GM12878 (cell line): ENCODE data around the gene ZNF689. TPM values are rescaled to one million over a fixed set of nuclear protein-coding genes. Genes with fewer than 3 reads are reported as not detected.
A peak's percentile ranks its signal among the peaks of the same experiment; 100 is the strongest.

Source experiments
- ASH2L ChIP-seq: fragments of 300-600, 200-600 bp; sonication (generic); IDR thresholded peaks from 2 replicates; pipeline ENCODE4 v1.6.1; 2017; ENCODE audit warnings: low read depth, mild to moderate bottlenecking, borderline replicate concordance
- CREM ChIP-seq: IDR thresholded peaks from 2 replicates; pipeline ENCODE4 v1.6.1; 2014; ENCODE audit warnings: antibody characterized with exemption, low read depth
- ETV6 ChIP-seq, 2 experiments: fragments of 450-650 bp in 1 of 2; IDR thresholded peaks in 1 of 2; conservative IDR thresholded peaks in 1 of 2; 2 replicates each; pipeline ENCODE4 v1.6.1; 2014; ENCODE audit warnings: antibody characterized with exemption in 1 of 2, borderline replicate concordance in 1 of 2, low read depth in 1 of 2, mild to moderate bottlenecking in 1 of 2, moderate library complexity in 1 of 2
- EZH2 ChIP-seq: IDR thresholded peaks from 2 replicates; pipeline ENCODE4 v1.6.1; 2012; ENCODE audit warnings: low read depth, mild to moderate bottlenecking, control low read depth, inconsistent platforms, low read length, borderline replicate concordance; ENCODE audit not compliant: control insufficient read depth
- KAT2A ChIP-seq: conservative IDR thresholded peaks from 2 replicates; pipeline ENCODE4 v1.6.1; 2011; ENCODE audit warnings: low read depth, low read length; ENCODE audit not compliant: control insufficient read depth
- MTA3 ChIP-seq: IDR thresholded peaks from 2 replicates; pipeline ENCODE4 v1.6.1; 2012; ENCODE audit warnings: low read length, inconsistent platforms, borderline replicate concordance
- MXI1 ChIP-seq: fragments of 150-350 bp; IDR thresholded peaks from 2 replicates; pipeline ENCODE4 v1.6.1; 2011; ENCODE audit warnings: low read depth, mild to moderate bottlenecking, inconsistent platforms, low read length, improper control_type of control experiment
- NFIC ChIP-seq: IDR thresholded peaks from 2 replicates; pipeline ENCODE4 v1.6.1; 2012; ENCODE audit warnings: low read depth, mild to moderate bottlenecking, inconsistent platforms, low read length, moderate library complexity
- NR2C1 ChIP-seq: fragments of 450-650 bp; IDR thresholded peaks from 2 replicates; pipeline ENCODE4 v1.6.1; 2017; ENCODE audit warnings: antibody characterized with exemption, mild to moderate bottlenecking, moderate library complexity
- PBX3 ChIP-seq: IDR thresholded peaks from 2 replicates; pipeline ENCODE4 v1.6.1; 2011; ENCODE audit warnings: mild to moderate bottlenecking, low read depth, low read length, moderate library complexity; ENCODE audit not compliant: insufficient replicate concordance
- POLR2AphosphoS2 ChIP-seq: IDR thresholded peaks from 2 replicates; pipeline ENCODE4 v1.6.1; 2011; ENCODE audit warnings: low read depth, mild to moderate bottlenecking, low read length, improper control_type of control experiment, moderate library complexity
- SMARCA5 ChIP-seq: fragments of 450-650 bp; IDR thresholded peaks from 2 replicates; pipeline ENCODE4 v1.6.1; 2017; ENCODE audit warnings: mild to moderate bottlenecking
- SMC3 ChIP-seq: IDR thresholded peaks from 2 replicates; pipeline ENCODE4 v1.6.1; 2011; ENCODE audit warnings: low read length, improper control_type of control experiment, borderline replicate concordance
- SREBF1 ChIP-seq: IDR thresholded peaks from 2 replicates; pipeline ENCODE4 v1.6.1; 2012; ENCODE audit warnings: mild to moderate bottlenecking, low read length
- STAT3 ChIP-seq: IDR thresholded peaks from 2 replicates; pipeline ENCODE4 v1.6.1; 2011; ENCODE audit warnings: low read depth, low read length, improper control_type of control experiment
- TCF7 ChIP-seq: IDR thresholded peaks from 2 replicates; pipeline ENCODE4 v1.6.1; 2014; ENCODE audit warnings: antibody characterized with exemption, borderline replicate concordance
- USF2 ChIP-seq: IDR thresholded peaks from 2 replicates; pipeline ENCODE4 v1.6.1; 2011; ENCODE audit warnings: low read depth, low read length, improper control_type of control experiment, borderline replicate concordance
- ZNF207 ChIP-seq: fragments of 450-650 bp; IDR thresholded peaks from 2 replicates; pipeline ENCODE4 v1.6.1; 2014; ENCODE audit warnings: antibody characterized with exemption, mild to moderate bottlenecking, borderline replicate concordance
- ZNF217 ChIP-seq: fragments of 450-650 bp; IDR thresholded peaks from 2 replicates; pipeline ENCODE4 v1.6.1; 2017; ENCODE audit warnings: antibody characterized with exemption, mild to moderate bottlenecking
- ZNF24 ChIP-seq: fragments of 450-650 bp; IDR thresholded peaks from 2 replicates; pipeline ENCODE4 v1.6.1; 2017; ENCODE audit warnings: antibody characterized with exemption, mild to moderate bottlenecking
- ZNF622 ChIP-seq: fragments of 450-650 bp; IDR thresholded peaks from 2 replicates; pipeline ENCODE4 v1.6.1; 2017; ENCODE audit warnings: mild to moderate bottlenecking, inconsistent platforms
- ZZZ3 ChIP-seq: IDR thresholded peaks from 2 replicates; pipeline ENCODE4 v1.6.1; 2011; ENCODE audit warnings: low read depth; ENCODE audit not compliant: control insufficient read depth, insufficient read length
- polyA plus RNA-seq, 11 experiments: library from polyadenylated mRNA; depleted of rRNA in 4 of 11; unstranded in 6 of 11; stranded (reverse) in 5 of 11; fragments of >200 nt; fragmentation: Nextera tagmentation in 4 of 11; fragmentation: Illumina TruSeq in 1 of 11; extraction: Ambion mirVana in 4 of 11; extraction: Trizol in 1 of 11; gene quantifications; 1 replicate in 1 of 11; 2 replicates in 10 of 11; pipeline versions ENCODE4 v1.2.1 to v1.2.3, GENCODE V29; 2011 to 2016; ENCODE audit warnings: inconsistent platforms in 2 of 11, missing spikeins in 2 of 11, low read depth in 1 of 11
- total RNA-seq, 4 experiments: library from RNA; depleted of rRNA in 3 of 4; stranded (reverse); fragments of >200 nt in 3 of 4; fragmentation: Illumina TruSeq in 1 of 4; extraction: Trizol in 1 of 4; gene quantifications; 2 replicates each; pipeline versions ENCODE4 v1.2.1 to v1.2.3, GENCODE V29; 2013 to 2021
- TF ChIP-seq, protein P1 (sequence below): fragments of 450-650 bp; formaldehyde crosslinking; IDR thresholded peaks from 2 replicates; pipeline ENCODE4 v1.5.0; 2022; ENCODE audit warnings: mild to moderate bottlenecking, missing genetic modification characterization
- TF ChIP-seq, protein P2 (sequence below): fragments of 450-650 bp; IDR thresholded peaks from 2 replicates; pipeline ENCODE4 v1.6.1; 2017; ENCODE audit warnings: borderline replicate concordance

Gene ZNF689
- total and polyA plus RNA-seq, 10 of the 15 experiments (the other 5 are each of a cell fraction or from before 2014, with no cell fraction given): 4.7 to 13.2 (median 8.5) TPM

GRCh38 chr16:30628628-30629540 lies 18.7 kb upstream of the ZNF689 start (continued):
- TF ChIP-seq, protein P1, sequence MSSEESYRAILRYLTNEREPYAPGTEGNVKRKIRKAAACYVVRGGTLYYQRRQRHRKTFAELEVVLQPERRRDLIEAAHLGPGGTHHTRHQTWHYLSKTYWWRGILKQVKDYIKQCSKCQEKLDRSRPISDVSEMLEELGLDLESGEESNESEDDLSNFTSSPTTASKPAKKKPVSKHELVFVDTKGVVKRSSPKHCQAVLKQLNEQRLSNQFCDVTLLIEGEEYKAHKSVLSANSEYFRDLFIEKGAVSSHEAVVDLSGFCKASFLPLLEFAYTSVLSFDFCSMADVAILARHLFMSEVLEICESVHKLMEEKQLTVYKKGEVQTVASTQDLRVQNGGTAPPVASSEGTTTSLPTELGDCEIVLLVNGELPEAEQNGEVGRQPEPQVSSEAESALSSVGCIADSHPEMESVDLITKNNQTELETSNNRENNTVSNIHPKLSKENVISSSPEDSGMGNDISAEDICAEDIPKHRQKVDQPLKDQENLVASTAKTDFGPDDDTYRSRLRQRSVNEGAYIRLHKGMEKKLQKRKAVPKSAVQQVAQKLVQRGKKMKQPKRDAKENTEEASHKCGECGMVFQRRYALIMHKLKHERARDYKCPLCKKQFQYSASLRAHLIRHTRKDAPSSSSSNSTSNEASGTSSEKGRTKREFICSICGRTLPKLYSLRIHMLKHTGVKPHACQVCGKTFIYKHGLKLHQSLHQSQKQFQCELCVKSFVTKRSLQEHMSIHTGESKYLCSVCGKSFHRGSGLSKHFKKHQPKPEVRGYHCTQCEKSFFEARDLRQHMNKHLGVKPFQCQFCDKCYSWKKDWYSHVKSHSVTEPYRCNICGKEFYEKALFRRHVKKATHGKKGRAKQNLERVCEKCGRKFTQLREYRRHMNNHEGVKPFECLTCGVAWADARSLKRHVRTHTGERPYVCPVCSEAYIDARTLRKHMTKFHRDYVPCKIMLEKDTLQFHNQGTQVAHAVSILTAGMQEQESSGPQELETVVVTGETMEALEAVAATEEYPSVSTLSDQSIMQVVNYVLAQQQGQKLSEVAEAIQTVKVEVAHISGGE: no peak
- TF ChIP-seq ASH2L (no peak), STAT3 (no peak), SMARCA5 (peak; percentile 75), PBX3 (no peak), KAT2A (no peak), POLR2AphosphoS2 (no peak), ZNF217 (no peak), ZNF24 (no peak), SMC3 (peak; percentile 88), EZH2 (no peak), ZNF207 (no peak), MTA3 (no peak), USF2 (no peak), SREBF1 (no peak), ZZZ3 (no peak), NFIC (no peak), ZNF622 (no peak), NR2C1 (peak; percentile 94), MXI1 (no peak), CREM (no peak), ETV6 (conservative IDR thresholded peaks at IDR 0.05 in 1 of 2, IDR thresholded peaks at IDR 0.05 in 1 of 2; ENCODE audit: borderline replicate concordance in 1 of 2, low read depth in 1 of 2) (no peak), TCF7 (peak; percentile 73)
- TF ChIP-seq, protein P2, sequence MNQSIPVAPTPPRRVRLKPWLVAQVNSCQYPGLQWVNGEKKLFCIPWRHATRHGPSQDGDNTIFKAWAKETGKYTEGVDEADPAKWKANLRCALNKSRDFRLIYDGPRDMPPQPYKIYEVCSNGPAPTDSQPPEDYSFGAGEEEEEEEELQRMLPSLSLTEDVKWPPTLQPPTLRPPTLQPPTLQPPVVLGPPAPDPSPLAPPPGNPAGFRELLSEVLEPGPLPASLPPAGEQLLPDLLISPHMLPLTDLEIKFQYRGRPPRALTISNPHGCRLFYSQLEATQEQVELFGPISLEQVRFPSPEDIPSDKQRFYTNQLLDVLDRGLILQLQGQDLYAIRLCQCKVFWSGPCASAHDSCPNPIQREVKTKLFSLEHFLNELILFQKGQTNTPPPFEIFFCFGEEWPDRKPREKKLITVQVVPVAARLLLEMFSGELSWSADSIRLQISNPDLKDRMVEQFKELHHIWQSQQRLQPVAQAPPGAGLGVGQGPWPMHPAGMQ: no peak
